ENCODE measurements around the gene H2AZ2. TPM values are rescaled to one million over a fixed set of nuclear protein-coding genes. Genes with fewer than 3 reads are reported as not detected.
A peak's percentile ranks its signal among the peaks of the same experiment; 100 is the strongest.
"Not testable (repeated sequence)": the region's sequence is repeated elsewhere in the genome, so short reads cannot be mapped to it uniquely, and the experiment has no call there.

Gene H2AZ2
- total and polyA plus RNA-seq, 8 donors, result 113 to 286 (median 228) TPM

- intact Hi-C loops (cut with DNase I), result loop anchor here in 1 of 2 donors (10.0 kb wide), 1 partner anchor 265 kb away; the partner anchor contains the start of gene TMED4
- Histone ChIP-seq H3K27me3 (no peaks in the 10 kb centered on the region), H3K27ac (peak overlapping the region; percentile 84 to 99), H3K36me3 (no peaks in the 10 kb centered on the region), H3K4me3 (peak overlapping the region in 1 of 2 donors; percentile 69), H3K9me3 (no peaks in the 10 kb centered on the region), H3K4me1 (peaks cover 5 to 18% of the 10 kb centered on the region in 2 donors)
- TF ChIP-seq, protein P1, sequence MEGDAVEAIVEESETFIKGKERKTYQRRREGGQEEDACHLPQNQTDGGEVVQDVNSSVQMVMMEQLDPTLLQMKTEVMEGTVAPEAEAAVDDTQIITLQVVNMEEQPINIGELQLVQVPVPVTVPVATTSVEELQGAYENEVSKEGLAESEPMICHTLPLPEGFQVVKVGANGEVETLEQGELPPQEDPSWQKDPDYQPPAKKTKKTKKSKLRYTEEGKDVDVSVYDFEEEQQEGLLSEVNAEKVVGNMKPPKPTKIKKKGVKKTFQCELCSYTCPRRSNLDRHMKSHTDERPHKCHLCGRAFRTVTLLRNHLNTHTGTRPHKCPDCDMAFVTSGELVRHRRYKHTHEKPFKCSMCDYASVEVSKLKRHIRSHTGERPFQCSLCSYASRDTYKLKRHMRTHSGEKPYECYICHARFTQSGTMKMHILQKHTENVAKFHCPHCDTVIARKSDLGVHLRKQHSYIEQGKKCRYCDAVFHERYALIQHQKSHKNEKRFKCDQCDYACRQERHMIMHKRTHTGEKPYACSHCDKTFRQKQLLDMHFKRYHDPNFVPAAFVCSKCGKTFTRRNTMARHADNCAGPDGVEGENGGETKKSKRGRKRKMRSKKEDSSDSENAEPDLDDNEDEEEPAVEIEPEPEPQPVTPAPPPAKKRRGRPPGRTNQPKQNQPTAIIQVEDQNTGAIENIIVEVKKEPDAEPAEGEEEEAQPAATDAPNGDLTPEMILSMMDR (IDR thresholded peaks at IDR 0.05), result no peak
- ATAC-seq (no peak), DNase-seq (peak in 1 of 4 donors; percentile 40)
Observed at GRCh38 chr7:44849259-44849884, 1.5 kb upstream of the H2AZ2 start.

DNA sequence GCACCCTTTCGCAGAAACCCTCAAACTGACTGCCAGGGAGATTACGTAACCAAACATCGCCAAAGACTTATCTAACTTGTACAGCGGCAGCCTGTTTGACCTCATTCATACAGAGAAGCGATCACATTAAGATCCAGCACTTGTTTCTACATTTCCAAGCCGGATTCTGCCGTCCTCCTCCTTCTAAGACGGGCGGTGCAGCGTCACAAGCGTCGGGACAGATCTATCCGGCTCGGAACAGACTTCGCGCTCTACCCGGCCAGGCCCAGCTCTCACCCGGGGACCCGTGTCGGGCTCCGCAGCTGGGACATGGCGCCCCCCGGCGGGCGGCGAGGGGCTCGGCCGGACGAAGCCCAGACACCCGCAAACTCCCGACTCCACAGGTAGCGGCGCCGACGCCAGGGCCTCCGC, 373 bp downstream of the H2AZ2 start:
- TF ChIP-seq, protein P1 (IDR thresholded peaks at IDR 0.05), result peak; percentile 79 to 91

GRCh38 chr7:44846816-44847508, 925 bp downstream of the H2AZ2 start:
- Histone ChIP-seq H3K4me3 (peak overlapping the region; percentile 46 to 69), H3K27ac (peak overlapping the region; percentile 98 to 99), H3K36me3 (no peaks in the 10 kb centered on the region), H3K27me3 (no peaks in the 10 kb centered on the region), H3K9me3 (no peaks in the 10 kb centered on the region), H3K4me1 (peaks cover 5 to 38% of the 10 kb centered on the region in 2 donors)
- TF ChIP-seq, protein P1 (IDR thresholded peaks at IDR 0.05), result no peak
- no peak for DNase-seq
- intact Hi-C loops (cut with DNase I), result loop anchor here in 1 of 2 donors (10.0 kb wide), 1 partner anchor 262 kb away; the partner anchor contains the start of gene TMED4
- ATAC-seq, result no peak

More for the DNA sequence above, 373 bp downstream of the H2AZ2 start:
- no peaks in the 10 kb centered on the region for H3K36me3 ChIP-seq
- H3K27ac ChIP-seq, result peak overlapping the region; percentile 98 to 99
- DNase-seq, result peak; percentile 90 to 95 (median 91)
- peak; percentile 80 for ATAC-seq
- intact Hi-C loops (cut with DNase I), result loop anchor here in 1 of 2 donors (10.0 kb wide), 1 partner anchor 263 kb away; the partner anchor contains the start of gene TMED4
- peaks cover 5 to 32% of the 10 kb centered on the region in 2 donors for H3K4me1 ChIP-seq
- H3K4me3 ChIP-seq, result peak overlapping the region; percentile 46 to 69
- H3K9me3 ChIP-seq, result no peaks in the 10 kb centered on the region
- no peaks in the 10 kb centered on the region for H3K27me3 ChIP-seq

DNA sequence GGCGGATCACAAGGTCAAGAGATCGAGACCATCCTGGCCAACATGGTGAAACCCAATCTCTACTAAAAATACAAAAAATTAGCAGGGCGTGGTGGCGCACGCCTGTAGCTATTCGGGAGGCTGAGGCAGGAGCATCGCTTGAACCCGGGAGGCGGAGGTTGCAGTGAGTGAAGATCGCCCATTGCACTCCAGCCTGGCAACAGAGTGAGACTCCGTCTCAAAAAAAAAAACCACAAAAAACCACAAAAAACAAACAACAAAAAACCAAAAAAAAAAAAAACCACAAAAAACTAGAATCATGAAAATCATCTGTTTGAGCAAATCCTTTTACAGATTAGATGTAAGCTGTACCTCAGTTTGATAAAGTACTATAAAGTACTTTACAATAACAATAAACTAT, 1.5 kb downstream of the H2AZ2 start:
- DNase-seq, ATAC-seq, H3K9me3 ChIP-seq, H3K36me3 ChIP-seq, H3K27me3 ChIP-seq: not testable (repeated sequence)
- Histone ChIP-seq H3K4me1 (peaks cover 5 to 44% of the 10 kb centered on the region in 2 donors), H3K27ac (peak overlapping the region; percentile 98 to 99), H3K4me3 (peak overlapping the region; percentile 46 to 69)
- intact Hi-C loops (cut with DNase I), result loop anchor here in 1 of 2 donors (10.0 kb wide), 1 partner anchor 262 kb away; the partner anchor contains the start of gene TMED4

DNA sequence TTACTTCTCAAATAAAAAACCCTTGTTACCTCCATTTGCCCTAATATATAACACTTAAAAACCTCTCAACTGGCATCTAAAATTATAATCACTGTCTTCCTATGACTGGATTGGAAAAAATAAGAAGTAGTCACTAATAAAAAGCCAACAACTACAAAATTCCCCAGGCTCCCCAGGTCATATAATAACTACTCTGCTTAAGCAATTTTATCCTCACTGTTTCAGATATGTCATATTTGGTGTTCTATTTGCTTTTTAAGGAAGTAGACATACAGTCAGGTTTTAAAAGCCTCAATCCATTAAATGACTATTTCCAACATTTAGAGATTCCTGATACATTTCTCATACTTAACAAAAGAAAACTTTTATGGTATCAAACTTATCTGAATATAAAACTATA, 2.4 kb downstream of the H2AZ2 start:
- intact Hi-C loops (cut with DNase I), result loop anchor here in 1 of 2 donors (10.0 kb wide), 1 partner anchor 261 kb away; the partner anchor contains the start of gene TMED4
- TF ChIP-seq, protein P1 (IDR thresholded peaks at IDR 0.05), result no peak
- peak overlapping the region in 1 of 2 donors; percentile 99 for H3K27ac ChIP-seq
- peaks cover 0 to 10% of the 10 kb centered on the region in 2 donors for H3K36me3 ChIP-seq
- H3K9me3 ChIP-seq, result no peaks in the 10 kb centered on the region
- H3K4me3 ChIP-seq, result peak overlapping the region in 1 of 2 donors; percentile 69
- no peak for ATAC-seq
- H3K4me1 ChIP-seq, result peaks cover 5 to 50% of the 10 kb centered on the region in 2 donors
- DNase-seq, result no peak
- H3K27me3 ChIP-seq, result no peaks in the 10 kb centered on the region

GRCh38 chr7:44843440-44843839, 4.4 kb downstream of the H2AZ2 start:
- H3K36me3 ChIP-seq, result peaks cover 0 to 30% of the 10 kb centered on the region in 2 donors
- not testable (repeated sequence) for H3K4me3 ChIP-seq, H3K27ac ChIP-seq, DNase-seq, H3K27me3 ChIP-seq, H3K9me3 ChIP-seq, ATAC-seq
- intact Hi-C loops (cut with DNase I), result loop anchor here in 1 of 2 donors (10.0 kb wide), 1 partner anchor 259 kb away; the partner anchor contains the start of gene TMED4
- H3K4me1 ChIP-seq, result peaks cover 5 to 50% of the 10 kb centered on the region in 2 donors

- intact Hi-C loops (cut with DNase I), result loop anchor here in 1 of 2 donors (10.0 kb wide), 1 partner anchor 258 kb away; the partner anchor contains the start of gene TMED4
- not testable (repeated sequence) for H3K27me3 ChIP-seq, ATAC-seq, DNase-seq, H3K4me3 ChIP-seq, H3K9me3 ChIP-seq
- peaks cover 5 to 50% of the 10 kb centered on the region in 2 donors for H3K4me1 ChIP-seq
- peaks cover 0 to 37% of the 10 kb centered on the region in 2 donors for H3K36me3 ChIP-seq
- H3K27ac ChIP-seq, result peak overlapping the region in 1 of 2 donors; percentile 77
Observed at GRCh38 chr7:44842675-44843074, 5.2 kb downstream of the H2AZ2 start.
